ENCODE results near the gene DOCK3.
"Not testable (repeated sequence)": the region's sequence is repeated elsewhere in the genome, so short reads cannot be mapped to it uniquely, and the experiment has no call there.

Gene DOCK3

GRCh38 chr3:51100536-51100851 is 425.8 kb downstream of the DOCK3 start:
- no peak for DNase-seq (ENCODE audit: low spot score)

- no peak for DNase-seq (ENCODE audit: low spot score)
Measured at GRCh38 chr3:51102396-51102795, 427.7 kb downstream of the DOCK3 start.

- DNase-seq (ENCODE audit: low spot score) = no peak
Measured at GRCh38 chr3:51106242-51106876, 431.6 kb downstream of the DOCK3 start.

- no peak for DNase-seq (ENCODE audit: low spot score)
Measured at GRCh38 chr3:51110586-51110985, 435.9 kb downstream of the DOCK3 start.

GRCh38 chr3:51122944-51123343 is 448.2 kb downstream of the DOCK3 start:
- DNase-seq (ENCODE audit: low spot score) = no peak

- DNase-seq (ENCODE audit: low spot score) = no peak
Measured at GRCh38 chr3:51123531-51123930, 448.8 kb downstream of the DOCK3 start.

GRCh38 chr3:51131607-51132006 is 456.9 kb downstream of the DOCK3 start:
- DNase-seq (ENCODE audit: low spot score) = not testable (repeated sequence)

DNA sequence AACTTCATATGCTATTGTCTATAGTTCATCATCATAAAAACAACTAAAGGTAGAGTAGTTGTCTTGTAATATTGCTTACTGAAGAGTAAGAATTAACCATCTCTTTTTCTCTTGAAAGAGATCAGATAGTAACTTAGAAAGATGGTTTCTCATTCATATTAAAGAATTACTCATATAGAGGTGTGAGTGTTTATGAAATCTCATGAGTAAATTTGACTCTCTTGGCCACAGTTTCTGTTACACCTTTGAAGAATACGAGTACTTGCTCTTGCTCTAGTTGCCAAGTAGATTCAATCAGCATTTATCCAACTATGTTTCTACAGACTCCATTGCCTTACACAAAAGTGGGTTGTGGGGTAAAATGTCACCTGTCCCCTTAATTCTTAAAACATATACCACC is 463.0 kb downstream of the DOCK3 start:
- no peak for DNase-seq (ENCODE audit: low spot score)

- DNase-seq (ENCODE audit: low spot score) = no peak
Measured at GRCh38 chr3:51139616-51140015, 464.9 kb downstream of the DOCK3 start.

- DNase-seq (ENCODE audit: low spot score) = no peak
Measured at GRCh38 chr3:51141573-51141972, 466.8 kb downstream of the DOCK3 start.

DNA sequence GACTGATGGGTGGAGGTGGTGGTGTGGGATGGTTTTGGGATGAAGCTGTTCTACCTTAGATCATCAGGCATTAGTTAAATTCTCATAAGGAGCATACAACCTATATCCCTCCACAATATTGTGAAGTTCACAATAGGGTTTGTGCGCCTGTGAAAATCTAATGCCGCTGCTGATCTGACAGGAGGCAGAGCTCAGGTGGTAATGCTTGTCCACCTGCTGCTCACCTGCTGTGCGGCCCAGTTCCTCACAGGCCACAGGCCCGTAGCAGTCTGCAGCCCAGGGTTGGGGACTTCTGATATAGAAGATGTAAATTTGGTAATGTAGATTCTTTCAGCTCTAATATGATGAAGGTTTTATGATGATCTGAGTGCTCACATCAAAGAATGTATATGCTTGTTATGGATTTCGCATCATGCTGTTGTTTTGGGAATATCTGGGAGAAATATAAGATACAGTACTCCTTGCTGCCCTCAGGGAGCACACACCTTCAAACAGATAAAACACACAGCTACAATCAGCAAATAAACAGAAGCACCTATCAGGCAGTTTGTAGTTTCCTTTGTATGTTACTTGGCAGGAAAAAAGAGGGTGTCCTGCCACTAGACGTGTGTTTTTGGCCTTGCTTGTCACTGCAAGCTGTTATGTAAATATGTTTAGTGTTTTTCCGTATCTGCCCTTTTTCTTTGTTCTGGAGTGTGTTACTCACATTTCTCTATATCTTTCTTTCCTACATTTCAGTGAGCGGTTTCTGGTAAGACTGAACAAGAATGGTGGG is 471.3 kb downstream of the DOCK3 start:
- DNase-seq (ENCODE audit: low spot score) = no peak

DNA sequence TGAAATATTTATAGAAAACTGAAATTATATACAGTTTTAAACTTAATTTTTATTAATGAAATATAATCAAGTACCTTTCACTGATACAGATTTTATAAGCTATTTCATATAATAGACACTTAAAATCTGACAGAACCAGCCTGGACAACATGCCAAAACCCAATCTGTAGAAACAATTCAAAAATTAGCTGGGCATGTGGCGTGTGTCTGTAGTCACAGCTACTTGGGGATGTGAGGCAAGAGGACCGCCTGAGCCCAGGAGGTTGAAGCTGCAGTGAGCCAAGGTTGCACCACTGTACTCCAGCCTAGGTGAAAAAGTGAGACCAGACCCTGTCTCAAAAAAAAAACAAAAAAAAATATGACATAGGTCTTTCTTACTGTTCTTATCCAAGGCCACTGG is 472.1 kb downstream of the DOCK3 start:
- DNase-seq (ENCODE audit: low spot score) = no peak

DNA sequence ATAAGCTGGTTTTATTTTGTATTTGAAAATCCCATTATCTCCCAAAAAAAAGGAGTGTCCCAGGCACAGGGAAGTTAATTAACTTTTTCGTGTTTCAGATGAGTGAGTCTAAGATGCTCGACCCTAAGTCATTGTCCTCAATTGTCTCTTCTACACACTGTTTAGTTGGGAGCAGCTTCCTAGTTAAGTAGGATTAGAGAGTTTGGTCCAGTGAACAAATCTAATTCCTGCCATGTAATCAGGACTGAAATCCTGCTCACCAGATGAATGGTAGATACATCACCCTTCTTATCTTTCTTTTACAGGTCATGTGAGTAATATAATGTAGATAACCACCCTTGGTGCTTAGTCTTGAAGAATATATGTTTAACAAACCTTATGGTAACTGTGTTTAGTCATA is 481.4 kb downstream of the DOCK3 start:
- no peak for DNase-seq (ENCODE audit: low spot score)

DNA sequence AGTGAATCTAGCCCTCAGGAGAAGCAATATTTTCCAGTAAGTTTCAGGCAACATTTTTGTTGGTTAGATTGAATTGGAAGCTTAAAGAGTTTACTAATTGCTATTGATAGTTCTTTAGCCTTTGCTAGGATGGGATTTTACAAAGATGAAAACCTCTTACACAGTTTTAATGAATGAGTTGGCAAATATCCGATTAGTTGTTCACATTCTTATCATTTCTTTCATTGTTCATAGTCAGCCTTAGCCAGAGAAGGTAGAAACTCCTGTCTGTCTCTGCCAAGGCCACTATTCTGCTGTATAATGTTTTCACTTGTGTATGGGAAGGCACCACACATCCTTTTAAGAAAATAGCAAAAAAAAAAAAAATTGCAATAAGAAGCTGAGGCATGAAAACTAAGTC is 488.3 kb downstream of the DOCK3 start:
- no peak for DNase-seq (ENCODE audit: low spot score)

GRCh38 chr3:51173518-51174271 is 499.0 kb downstream of the DOCK3 start:
- no peak for DNase-seq (ENCODE audit: low spot score)

DNA sequence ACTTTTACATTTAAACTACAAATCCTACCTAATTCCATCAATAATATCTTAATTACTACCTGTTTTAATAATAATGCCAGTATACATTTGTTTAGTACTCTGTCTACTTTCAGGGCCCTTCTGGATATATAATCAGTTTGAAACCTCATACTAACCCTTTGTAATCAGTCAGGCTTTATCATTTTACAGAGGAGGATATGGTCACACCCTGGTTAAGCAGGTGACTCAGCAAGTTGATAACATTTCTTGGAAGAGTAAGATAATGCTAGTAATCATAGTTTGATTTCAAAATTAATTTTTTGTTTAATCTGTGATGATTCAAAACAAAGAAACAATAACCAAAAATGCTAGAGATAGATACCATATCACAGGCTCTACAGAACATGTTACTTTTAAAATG is 502.2 kb downstream of the DOCK3 start:
- no peak for DNase-seq (ENCODE audit: low spot score)

- not testable (repeated sequence) for DNase-seq (ENCODE audit: low spot score)
Measured at GRCh38 chr3:51186446-51186845, 511.7 kb downstream of the DOCK3 start.

- no peak for DNase-seq (ENCODE audit: low spot score)
Measured at GRCh38 chr3:51190199-51190598, 515.5 kb downstream of the DOCK3 start.

- no peak for DNase-seq (ENCODE audit: low spot score)
Measured at GRCh38 chr3:51190827-51191226, 516.1 kb downstream of the DOCK3 start.

- DNase-seq (ENCODE audit: low spot score) = no peak
Measured at GRCh38 chr3:51191768-51192167, 517.0 kb downstream of the DOCK3 start.

DNA sequence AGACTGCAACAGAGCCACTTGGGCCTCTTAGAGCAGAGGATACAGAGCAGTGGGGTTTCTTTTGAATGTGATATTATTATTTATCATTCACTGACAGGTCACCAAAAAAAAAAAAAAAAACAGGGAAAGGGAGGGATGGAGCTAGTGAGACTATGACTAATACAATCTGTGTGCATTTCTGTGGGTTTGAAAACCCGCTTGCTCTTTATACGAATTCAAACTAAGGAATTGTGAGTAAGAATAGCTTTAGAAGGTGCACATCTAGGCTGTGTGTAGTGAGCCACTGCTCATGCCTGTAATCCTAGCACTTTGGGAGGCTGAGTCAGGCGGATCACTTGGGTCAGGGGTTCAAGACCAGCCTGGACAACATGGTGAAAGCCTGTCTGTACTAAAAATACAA is 523.8 kb downstream of the DOCK3 start:
- no peak for DNase-seq (ENCODE audit: low spot score)

- not testable (repeated sequence) for DNase-seq (ENCODE audit: low spot score)
Measured at GRCh38 chr3:51199296-51199695, 524.6 kb downstream of the DOCK3 start.

DNA sequence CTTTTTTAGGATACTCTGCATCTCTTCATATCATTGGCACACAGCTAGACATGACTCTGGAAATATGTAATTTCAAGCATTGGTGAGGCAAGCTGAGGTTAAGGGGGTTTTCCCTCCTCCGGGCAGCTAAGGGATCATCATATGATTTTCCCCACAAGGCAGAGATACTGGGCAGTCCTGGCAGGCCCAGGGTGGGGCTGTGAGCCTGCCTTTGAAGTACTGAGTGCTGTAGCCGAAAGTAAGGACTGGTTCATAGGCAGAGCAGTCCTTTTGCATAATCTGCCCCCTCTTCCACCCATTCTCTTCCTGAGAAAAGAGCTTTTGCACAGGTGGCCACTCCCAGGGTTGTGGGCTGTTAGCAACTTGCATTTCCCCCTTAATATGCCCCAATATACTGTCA is 541.6 kb downstream of the DOCK3 start:
- no peak for DNase-seq (ENCODE audit: low spot score)
